OCI-LY3 (cell line): ENCODE measurements around the gene OVAAL.
"Not testable (repeated sequence)": the region's sequence is repeated elsewhere in the genome, so short reads cannot be mapped to it uniquely, and the experiment has no call there.

ENCODE experiments used
- EZH2phosphoT487 ChIP-seq: fragments of 200-600 bp; shearing (Covaris generic); IDR thresholded peaks from 2 replicates; pipeline ENCODE4 v1.6.1; 2018; ENCODE audit warnings: antibody characterized with exemption, mixed run types, low read depth
- TF ChIP-seq, protein P1 (sequence below): fragments of 200-600, 300-600 bp; sonication (generic); IDR thresholded peaks from 2 replicates; pipeline ENCODE4 v1.5.1; 2014; ENCODE audit warnings: antibody characterized with exemption, low read length, low read depth

- TF ChIP-seq, protein P1, sequence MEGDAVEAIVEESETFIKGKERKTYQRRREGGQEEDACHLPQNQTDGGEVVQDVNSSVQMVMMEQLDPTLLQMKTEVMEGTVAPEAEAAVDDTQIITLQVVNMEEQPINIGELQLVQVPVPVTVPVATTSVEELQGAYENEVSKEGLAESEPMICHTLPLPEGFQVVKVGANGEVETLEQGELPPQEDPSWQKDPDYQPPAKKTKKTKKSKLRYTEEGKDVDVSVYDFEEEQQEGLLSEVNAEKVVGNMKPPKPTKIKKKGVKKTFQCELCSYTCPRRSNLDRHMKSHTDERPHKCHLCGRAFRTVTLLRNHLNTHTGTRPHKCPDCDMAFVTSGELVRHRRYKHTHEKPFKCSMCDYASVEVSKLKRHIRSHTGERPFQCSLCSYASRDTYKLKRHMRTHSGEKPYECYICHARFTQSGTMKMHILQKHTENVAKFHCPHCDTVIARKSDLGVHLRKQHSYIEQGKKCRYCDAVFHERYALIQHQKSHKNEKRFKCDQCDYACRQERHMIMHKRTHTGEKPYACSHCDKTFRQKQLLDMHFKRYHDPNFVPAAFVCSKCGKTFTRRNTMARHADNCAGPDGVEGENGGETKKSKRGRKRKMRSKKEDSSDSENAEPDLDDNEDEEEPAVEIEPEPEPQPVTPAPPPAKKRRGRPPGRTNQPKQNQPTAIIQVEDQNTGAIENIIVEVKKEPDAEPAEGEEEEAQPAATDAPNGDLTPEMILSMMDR: not testable (repeated sequence)
- TF ChIP-seq EZH2phosphoT487: not testable (repeated sequence)
Measured at GRCh38 chr1:180549770-180550169, 9.0 kb upstream of the OVAAL start.
